Cardiac fibroblast (primary cell): ENCODE measurements around the gene GHRL.

ENCODE experiments used
- DNase-seq, 2 donors: peaks; one replicate each; pipeline versions ENCODE4 v3.0.0 to v3.0.0-alpha.2; 2010; ENCODE audit warnings: low read depth in 2 of 2
- H3K4me3 ChIP-seq, 2 donors: replicated peaks in 1 of 2; 1 replicate in 1 of 2; 2 replicates in 1 of 2; pipeline ENCODE4 v1.5.1; 2011; ENCODE audit warnings: low read depth in 2 of 2, low read length in 2 of 2, mild to moderate bottlenecking in 2 of 2, moderate library complexity in 1 of 2
- TF ChIP-seq, protein P1 (sequence below): IDR thresholded peaks from one replicate; pipeline ENCODE4 v1.5.1; 2011; ENCODE audit warnings: low read depth, mild to moderate bottlenecking, low read length, inconsistent platforms

The GHRL gene

DNA sequence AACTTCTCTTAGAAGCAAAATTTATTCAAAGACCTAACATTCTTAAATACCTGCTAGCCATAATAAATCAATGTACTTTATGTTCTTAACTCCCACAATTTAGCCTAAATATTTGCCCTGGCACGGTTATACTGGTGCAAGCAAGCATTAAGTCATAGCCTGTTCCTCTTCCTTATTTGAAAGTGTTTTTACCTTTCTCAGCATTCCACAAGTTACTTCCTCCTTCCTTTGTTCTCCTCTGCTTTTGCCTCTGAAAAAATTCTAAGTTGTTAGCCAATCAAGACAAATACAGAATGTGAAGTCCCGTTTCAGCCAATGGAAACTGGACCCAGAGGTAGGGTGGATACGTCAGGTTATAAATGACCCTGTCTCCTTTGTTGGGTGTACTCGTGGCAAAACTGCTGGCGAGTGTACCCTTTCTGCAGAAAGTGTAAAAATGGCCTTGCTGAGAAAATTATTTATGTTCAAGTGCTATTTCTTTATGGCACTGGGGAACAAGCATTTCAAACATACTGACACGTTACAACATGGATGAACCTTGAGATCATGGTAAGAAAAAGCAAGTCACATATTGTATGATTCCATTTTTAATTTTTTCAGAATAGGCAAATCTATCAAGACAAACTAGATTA lies 47.5 kb downstream of the GHRL start:
- H3K4me3 ChIP-seq: no peak overlapping the region
- TF ChIP-seq, protein P1, sequence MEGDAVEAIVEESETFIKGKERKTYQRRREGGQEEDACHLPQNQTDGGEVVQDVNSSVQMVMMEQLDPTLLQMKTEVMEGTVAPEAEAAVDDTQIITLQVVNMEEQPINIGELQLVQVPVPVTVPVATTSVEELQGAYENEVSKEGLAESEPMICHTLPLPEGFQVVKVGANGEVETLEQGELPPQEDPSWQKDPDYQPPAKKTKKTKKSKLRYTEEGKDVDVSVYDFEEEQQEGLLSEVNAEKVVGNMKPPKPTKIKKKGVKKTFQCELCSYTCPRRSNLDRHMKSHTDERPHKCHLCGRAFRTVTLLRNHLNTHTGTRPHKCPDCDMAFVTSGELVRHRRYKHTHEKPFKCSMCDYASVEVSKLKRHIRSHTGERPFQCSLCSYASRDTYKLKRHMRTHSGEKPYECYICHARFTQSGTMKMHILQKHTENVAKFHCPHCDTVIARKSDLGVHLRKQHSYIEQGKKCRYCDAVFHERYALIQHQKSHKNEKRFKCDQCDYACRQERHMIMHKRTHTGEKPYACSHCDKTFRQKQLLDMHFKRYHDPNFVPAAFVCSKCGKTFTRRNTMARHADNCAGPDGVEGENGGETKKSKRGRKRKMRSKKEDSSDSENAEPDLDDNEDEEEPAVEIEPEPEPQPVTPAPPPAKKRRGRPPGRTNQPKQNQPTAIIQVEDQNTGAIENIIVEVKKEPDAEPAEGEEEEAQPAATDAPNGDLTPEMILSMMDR: no peak
- no peak for DNase-seq

DNA sequence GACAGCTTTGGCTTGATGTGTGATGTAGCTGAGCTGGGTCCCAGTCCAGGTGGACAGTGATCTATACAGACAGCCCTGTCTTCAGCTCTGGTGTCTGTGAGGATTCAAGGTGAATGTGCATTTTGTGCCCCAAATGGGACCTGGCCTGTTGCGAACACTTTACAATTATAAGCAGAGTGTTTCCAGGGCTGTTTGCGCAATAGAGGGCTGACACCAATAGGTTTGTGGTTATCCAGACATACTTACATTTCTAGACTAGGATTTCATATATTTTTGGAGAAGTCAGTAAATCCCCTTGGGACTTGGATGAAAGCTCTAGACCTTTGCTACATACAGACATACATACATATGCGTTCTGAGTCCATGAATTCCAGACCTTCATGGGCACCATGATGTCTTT lies 48.7 kb downstream of the GHRL start:
- DNase-seq: no peak
- TF ChIP-seq, protein P1: no peak
- no peak overlapping the region for H3K4me3 ChIP-seq

DNA sequence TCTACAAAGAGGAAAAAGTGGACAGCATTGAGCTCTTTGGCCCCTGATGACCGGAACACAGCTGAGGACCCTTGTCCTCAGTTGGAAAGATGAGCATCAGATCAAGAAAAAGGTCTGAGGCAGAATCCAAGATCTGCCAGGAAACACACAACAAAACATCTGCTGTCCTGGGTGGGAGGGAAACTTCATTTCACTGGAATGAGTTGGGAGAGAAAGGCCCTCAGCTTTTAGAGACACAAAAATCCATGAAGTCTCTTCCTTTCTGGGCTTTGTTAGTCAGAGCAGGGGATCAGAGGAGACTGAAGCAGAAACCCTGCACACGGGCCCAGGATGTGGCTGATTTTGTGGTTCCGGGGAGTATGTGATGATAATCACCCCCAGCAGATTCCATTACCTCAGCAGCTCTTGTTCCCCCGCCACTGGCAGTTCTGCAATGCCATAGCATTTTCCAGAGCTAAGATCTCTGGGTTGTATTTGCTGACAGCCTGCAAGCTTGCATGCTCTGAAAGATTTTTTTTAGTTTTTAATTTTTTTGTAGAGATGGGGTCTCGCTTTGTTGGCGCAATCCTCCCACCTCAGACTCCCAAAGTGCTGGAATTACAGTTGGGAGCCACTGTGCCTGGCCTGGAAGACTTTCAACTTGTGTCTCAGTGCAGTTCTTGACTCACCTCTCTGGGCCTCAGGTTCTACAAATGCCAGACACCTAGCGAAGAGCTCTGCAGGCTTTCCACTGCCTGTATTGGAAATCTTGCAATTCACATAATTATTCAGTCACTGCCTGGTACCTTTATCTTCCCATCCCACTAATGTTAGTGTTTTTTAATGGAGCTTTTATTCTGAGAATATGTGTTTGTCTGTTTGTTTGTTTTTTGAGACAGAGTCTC lies 50.3 kb downstream of the GHRL start:
- TF ChIP-seq, protein P1: no peak
- peak; percentile 34 to 38 for DNase-seq
- no peak overlapping the region for H3K4me3 ChIP-seq

DNA sequence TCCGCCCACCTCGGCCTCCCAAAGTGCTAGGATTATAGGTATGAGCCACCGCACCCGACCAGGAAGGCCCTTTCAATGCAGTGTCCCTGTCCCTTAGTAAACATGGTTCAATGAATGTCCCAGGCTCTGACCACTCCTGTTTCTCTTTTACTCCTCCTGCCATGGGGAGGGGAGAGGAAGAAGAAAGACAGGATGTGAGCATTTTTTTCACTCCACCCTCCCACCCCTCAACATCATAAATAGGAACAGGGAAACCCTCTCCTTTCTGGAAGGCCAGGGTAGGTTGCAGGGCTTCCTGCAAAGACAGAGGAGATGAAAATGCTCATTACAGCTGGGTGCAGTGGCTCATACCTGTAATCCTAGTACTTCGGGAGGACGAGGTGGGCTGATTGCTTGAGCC lies 51.9 kb downstream of the GHRL start:
- DNase-seq: no peak
- H3K4me3 ChIP-seq: no peak overlapping the region
- TF ChIP-seq, protein P1: no peak

GRCh38 chr3:10238345-10239183 lies 54.2 kb downstream of the GHRL start:
- H3K4me3 ChIP-seq: no peak overlapping the region
- TF ChIP-seq, protein P1: no peak
- no peak for DNase-seq
